GM12874 (cell line): Measurements from ENCODE around the gene JCAD.

Experiments
- TF ChIP-seq, protein P1 (sequence below): IDR thresholded peaks from 2 replicates; pipeline ENCODE4 v1.5.1; 2011; ENCODE audit warnings: low read depth, mild to moderate bottlenecking, control low read depth, low read length, moderate library complexity; ENCODE audit not compliant: insufficient read depth

The JCAD gene

DNA sequence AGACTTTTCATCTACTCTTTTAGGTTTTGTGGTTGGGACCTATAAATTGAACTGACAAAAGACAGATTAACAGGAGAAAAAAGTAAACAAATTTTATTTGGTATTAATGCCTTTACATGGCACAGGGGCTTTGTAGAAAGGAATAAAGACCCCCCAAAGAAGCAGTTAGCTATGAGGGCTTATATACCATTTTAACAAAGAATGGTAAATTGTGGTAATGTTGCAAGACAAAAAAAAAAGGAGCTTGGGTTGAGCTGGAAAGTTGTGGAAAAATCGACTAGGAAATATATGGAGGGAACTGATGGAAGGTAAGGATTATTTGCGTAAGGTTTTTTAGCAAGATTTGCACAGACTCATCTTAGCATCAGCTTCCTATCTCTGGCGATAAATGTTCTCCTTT, 84.6 kb downstream of the JCAD start:
- TF ChIP-seq, protein P1, sequence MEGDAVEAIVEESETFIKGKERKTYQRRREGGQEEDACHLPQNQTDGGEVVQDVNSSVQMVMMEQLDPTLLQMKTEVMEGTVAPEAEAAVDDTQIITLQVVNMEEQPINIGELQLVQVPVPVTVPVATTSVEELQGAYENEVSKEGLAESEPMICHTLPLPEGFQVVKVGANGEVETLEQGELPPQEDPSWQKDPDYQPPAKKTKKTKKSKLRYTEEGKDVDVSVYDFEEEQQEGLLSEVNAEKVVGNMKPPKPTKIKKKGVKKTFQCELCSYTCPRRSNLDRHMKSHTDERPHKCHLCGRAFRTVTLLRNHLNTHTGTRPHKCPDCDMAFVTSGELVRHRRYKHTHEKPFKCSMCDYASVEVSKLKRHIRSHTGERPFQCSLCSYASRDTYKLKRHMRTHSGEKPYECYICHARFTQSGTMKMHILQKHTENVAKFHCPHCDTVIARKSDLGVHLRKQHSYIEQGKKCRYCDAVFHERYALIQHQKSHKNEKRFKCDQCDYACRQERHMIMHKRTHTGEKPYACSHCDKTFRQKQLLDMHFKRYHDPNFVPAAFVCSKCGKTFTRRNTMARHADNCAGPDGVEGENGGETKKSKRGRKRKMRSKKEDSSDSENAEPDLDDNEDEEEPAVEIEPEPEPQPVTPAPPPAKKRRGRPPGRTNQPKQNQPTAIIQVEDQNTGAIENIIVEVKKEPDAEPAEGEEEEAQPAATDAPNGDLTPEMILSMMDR: no peak

DNA sequence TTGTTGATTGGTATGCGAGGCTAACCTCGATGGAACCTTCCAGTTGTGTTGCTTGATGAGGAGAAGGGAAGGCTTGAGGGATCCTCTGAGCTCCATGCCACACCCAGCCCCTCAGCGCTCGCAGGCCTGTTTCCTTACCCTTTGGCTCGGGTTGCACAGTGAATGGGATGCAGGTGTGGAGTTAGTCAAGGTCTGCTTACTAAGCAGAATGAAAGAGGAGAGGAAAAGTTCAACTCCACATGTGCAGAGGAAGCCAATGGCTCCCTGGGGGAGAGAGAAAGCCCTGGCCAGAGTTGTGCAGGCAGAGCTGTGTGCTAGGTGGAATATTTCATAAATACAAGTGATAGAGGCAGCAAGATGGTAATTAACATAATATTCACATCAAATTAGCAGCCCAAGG, 85.5 kb downstream of the JCAD start:
- TF ChIP-seq, protein P1: no peak

DNA sequence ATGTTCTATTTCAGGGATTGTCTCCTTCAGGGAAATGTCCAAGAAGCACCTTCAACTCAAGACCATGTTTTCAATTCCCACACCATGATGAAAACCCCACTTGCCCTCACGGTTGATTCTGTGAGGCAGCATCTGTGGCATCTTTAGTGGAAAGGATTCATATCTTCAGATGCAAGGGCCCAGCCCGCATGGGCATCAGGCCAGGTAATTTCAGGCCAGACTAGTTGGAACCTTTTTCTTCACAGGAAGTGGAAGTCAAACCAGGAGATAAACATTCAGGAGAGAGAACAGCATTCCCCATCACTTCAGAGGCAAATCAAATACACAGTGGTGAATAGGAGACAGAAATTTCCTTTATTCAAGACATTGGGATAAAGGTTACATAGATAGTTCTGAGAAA, 88.8 kb downstream of the JCAD start:
- TF ChIP-seq, protein P1: no peak

DNA sequence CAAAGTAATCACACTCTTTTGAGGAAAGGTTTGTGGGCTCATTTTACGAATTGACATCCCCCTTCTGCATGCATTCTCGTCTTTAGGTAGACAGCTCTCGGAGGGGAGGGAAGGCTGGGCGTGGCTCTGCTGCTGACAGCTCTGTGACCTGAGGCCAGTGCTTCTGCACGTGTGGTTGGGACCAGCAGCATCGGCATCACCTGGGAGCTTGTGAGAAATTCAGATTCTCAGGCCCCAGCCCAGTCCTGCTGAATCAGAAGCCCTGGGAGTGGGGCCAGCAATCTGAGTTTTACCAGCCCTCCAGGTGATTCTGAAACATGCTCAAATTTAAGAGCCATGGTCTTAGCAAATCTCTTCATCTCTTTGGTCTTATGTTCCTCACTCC, 89.4 kb downstream of the JCAD start:
- TF ChIP-seq, protein P1: no peak

DNA sequence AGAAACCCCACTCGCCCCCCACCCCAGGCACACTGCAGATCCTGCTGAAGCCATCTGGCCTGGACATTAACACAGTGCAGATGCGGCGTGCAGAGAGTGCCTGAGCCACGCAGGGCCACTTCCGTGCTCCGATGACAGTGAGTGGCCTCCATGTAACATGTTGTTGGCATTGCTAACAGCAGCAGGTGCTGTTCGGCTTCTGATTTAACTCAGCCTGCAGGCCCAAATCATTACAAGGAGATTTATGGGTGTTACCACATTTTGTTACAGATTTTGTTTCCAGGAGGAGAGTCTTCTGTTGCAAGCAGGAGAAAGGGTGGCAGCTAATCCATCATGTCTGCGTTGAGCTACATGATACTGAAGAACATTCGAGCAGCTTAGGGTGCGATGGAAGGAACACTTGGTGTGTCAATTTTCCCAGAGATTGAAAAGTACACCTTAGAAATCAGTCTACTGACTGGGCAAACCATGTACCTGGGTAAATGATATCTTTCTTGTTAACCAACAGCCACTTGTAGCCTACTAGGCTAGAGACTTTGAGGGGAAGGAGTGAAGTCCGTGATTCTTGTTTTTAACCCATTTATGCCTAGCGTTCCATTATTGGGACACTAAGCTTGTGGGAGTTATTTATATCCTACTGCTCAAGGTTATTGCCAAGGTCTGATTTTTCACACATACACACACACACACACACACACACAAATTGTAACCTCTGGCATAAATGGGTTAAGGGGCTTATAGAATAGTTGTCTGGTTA, 90.0 kb downstream of the JCAD start:
- TF ChIP-seq, protein P1: no peak

DNA sequence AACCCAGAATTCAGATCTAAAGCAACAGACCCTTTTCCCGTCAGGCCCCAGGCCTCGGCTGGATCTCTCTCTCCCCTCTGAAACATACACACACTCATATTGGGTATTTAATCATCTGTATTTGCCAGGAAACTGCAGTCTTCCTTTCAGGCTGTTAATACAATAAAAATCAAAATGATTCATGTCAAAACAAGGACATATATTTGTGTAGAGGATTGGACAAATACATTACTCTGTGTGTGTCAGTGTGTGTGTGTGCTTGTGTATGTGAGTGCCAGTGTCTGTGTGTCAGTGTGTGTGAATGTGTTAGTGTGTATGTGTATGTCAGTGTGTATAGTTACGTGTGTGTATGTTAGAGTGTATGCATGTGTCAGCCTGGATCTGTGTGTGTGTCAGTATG, 90.8 kb downstream of the JCAD start:
- TF ChIP-seq, protein P1: no peak

DNA sequence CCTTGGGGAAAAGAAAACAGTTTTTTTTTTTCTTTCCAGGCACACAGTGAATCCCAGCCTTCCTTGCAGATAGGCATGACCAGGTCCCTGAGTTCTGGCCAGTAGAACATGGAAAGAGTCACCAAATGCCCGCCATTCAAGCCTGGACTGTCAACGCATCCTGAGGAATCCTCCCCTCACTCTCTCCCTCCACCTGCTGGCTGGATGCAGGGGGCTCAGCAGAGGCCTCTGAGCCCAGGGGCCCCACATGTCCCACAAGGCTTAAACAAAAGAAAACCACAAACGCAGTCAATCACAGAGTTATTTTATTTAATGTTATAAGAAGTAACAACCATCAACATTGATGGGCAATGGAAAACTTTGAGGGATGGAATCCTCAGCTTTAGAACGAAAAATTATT, 93.1 kb downstream of the JCAD start:
- TF ChIP-seq, protein P1: no peak
